GM12878 (cell line): Measurements from ENCODE around the gene CTPS1. TPM values are rescaled to one million over a fixed set of nuclear protein-coding genes. Genes with fewer than 3 reads are reported as not detected.
A peak's percentile ranks its signal among the peaks of the same experiment; 100 is the strongest.

Source experiments
- ATAC-seq: fragments of 200-7000 bp; cut with Tn5 transposase; 3 replicates; pipeline ENCODE4 v1.9.1; 2020; ENCODE audit warnings: mild to moderate bottlenecking, moderate library complexity
- BruUV-seq: library from RNA; stranded (reverse); fragments of 400-500 nt; replicated peaks from 2 replicates; lab custom pipeline; 2021; lab: Mats Ljungman, UMichigan
- CTCF ChIA-PET: fragments of 300-600 bp; sonication (Branson Sonifier 250); formaldehyde crosslinking; extraction: SDS; loops from one replicate; lab custom pipeline; 2021; ENCODE audit warnings: inconsistent platforms; lab: Yijun Ruan, JAX
- POLR2A ChIA-PET: fragments of 350-600 bp; formaldehyde crosslinking; extraction: SDS; loops from one replicate; lab custom pipeline; 2021; ENCODE audit warnings: inconsistent platforms; lab: Charles Lee
- RAD21 ChIA-PET: fragments of 300-600 bp; sonication (Branson Sonifier 250); formaldehyde crosslinking; loops from one replicate; lab custom pipeline; 2023; ENCODE audit warnings: antibody characterized with exemption; ENCODE audit not compliant: unreplicated experiment; lab: Charles Lee
- SMC1A ChIA-PET: fragments of 300-600 bp; sonication (Branson Sonifier 250); formaldehyde crosslinking; loops from one replicate; lab custom pipeline; 2023; ENCODE audit not compliant: unreplicated experiment, uncharacterized antibody; lab: Charles Lee
- DNase-seq: peaks from one replicate; pipeline ENCODE4 v3.0.0-alpha.2; 2011; ENCODE audit warnings: low read depth, low spot score
- FAIRE-seq: peaks from 3 replicates; lab custom pipeline; 2011; peaks lifted over from hg19 to GRCh38; lab: Jason Lieb, UNC
- H2AFZ ChIP-seq: 2 replicates; pipeline ENCODE4 v1.6.0; 2011; ENCODE audit warnings: low read depth, low read length, control low read depth; ENCODE audit not compliant: control insufficient read depth
- H3K27ac ChIP-seq: 2 replicates; pipeline ENCODE4 v1.5.1; 2011; ENCODE audit warnings: control low read depth; ENCODE audit not compliant: control insufficient read depth, insufficient read depth
- H3K27me3 ChIP-seq, 2 experiments: replicated peaks in 1 of 2; 2 replicates each; pipeline versions ENCODE4 v1.6.0 to v1.6.1; 2011; ENCODE audit warnings: low read length in 1 of 2; ENCODE audit not compliant: control insufficient read depth in 2 of 2, insufficient read depth in 2 of 2
- H3K36me3 ChIP-seq, 2 experiments: 2 replicates each; pipeline ENCODE4 v1.5.1; 2011; ENCODE audit warnings: low read length in 1 of 2; ENCODE audit not compliant: control insufficient read depth in 2 of 2, insufficient read depth in 2 of 2
- H3K4me1 ChIP-seq: 2 replicates; pipeline ENCODE4 v1.6.1; 2011; ENCODE audit warnings: mild to moderate bottlenecking, low read length, moderate library complexity, mixed read lengths; ENCODE audit not compliant: control insufficient read depth, insufficient read depth
- H3K4me2 ChIP-seq: 2 replicates; pipeline ENCODE4 v1.6.0; 2011; ENCODE audit warnings: control low read depth; ENCODE audit not compliant: control insufficient read depth, insufficient read depth
- H3K4me3 ChIP-seq: fragments of 200-600 bp; sonication (generic); 2 replicates; pipeline ENCODE4 v1.5.1; 2016
- H3K79me2 ChIP-seq: 2 replicates; pipeline ENCODE4 v1.6.0; 2011; ENCODE audit warnings: low read length; ENCODE audit not compliant: control insufficient read depth, insufficient read depth
- H3K9ac ChIP-seq: 2 replicates; pipeline ENCODE4 v1.8.0; 2011; ENCODE audit warnings: low read length, control low read depth, mixed read lengths; ENCODE audit not compliant: control insufficient read depth, insufficient read depth
- H3K9me3 ChIP-seq: replicated peaks from 3 replicates; pipeline ENCODE4 v1.5.1; 2011; ENCODE audit warnings: mild to moderate bottlenecking, low read length; ENCODE audit not compliant: control insufficient read depth, insufficient read depth
- H4K20me1 ChIP-seq: 2 replicates; pipeline ENCODE4 v1.6.0; 2011; ENCODE audit not compliant: control insufficient read depth, insufficient read depth
- DPF2 ChIP-seq: fragments of 450-650 bp; IDR thresholded peaks from 2 replicates; pipeline ENCODE4 v1.6.1; 2017; ENCODE audit warnings: mild to moderate bottlenecking
- EP300 ChIP-seq, 2 experiments: fragments of 150-350 bp in 1 of 2; IDR thresholded peaks; 2 replicates each; pipeline ENCODE4 v1.6.1; 2011 to 2012; ENCODE audit warnings: low read depth in 2 of 2, low read length in 2 of 2, borderline replicate concordance in 1 of 2, improper control_type of control experiment in 1 of 2, inconsistent platforms in 1 of 2; ENCODE audit not compliant: control insufficient read depth in 1 of 2
- MXI1 ChIP-seq: fragments of 150-350 bp; IDR thresholded peaks from 2 replicates; pipeline ENCODE4 v1.6.1; 2011; ENCODE audit warnings: low read depth, mild to moderate bottlenecking, inconsistent platforms, low read length, improper control_type of control experiment
- RAD21 ChIP-seq: IDR thresholded peaks from 2 replicates; pipeline ENCODE4 v1.6.1; 2011; ENCODE audit warnings: mild to moderate bottlenecking, low read depth, low read length, moderate library complexity; ENCODE audit not compliant: insufficient read depth
- SMC3 ChIP-seq: IDR thresholded peaks from 2 replicates; pipeline ENCODE4 v1.6.1; 2011; ENCODE audit warnings: low read length, improper control_type of control experiment, borderline replicate concordance
- SRF ChIP-seq, 2 experiments: IDR thresholded peaks; 2 replicates each; pipeline ENCODE4 v1.6.1; 2011; ENCODE audit warnings: low read depth in 2 of 2, low read length in 2 of 2, mild to moderate bottlenecking in 1 of 2, moderate library complexity in 1 of 2
- ZNF274 ChIP-seq: IDR thresholded peaks from one replicate; pipeline ENCODE4 v1.8.0; 2011; ENCODE audit not compliant: insufficient read length, insufficient read depth
- whole genome bisulfite sequencing: methylation state at CpG from one replicate; pipeline ENCODE4 v1.1.6; 2016; ENCODE audit warnings: low lambda C conversion rate; ENCODE audit not compliant: insufficient replicate concordance, insufficient coverage; ENCODE audit errors: missing lambda C conversion rate; 5-methylcytosine and 5-hydroxymethylcytosine counted together
- in situ Hi-C: fragments of 300-500 bp; cut with MboI; formaldehyde crosslinking; loops from 9 replicates; pipeline ENCODE4 v1.14.3; 2018; ENCODE audit warnings: mixed read lengths
- intact Hi-C: fragments of 100-400 bp; cut with micrococcal nuclease; formaldehyde crosslinking; loops from one replicate; pipeline ENCODE4 v1.14.2; 2022; ENCODE audit not compliant: unreplicated experiment
- polyA plus RNA-seq, 11 experiments: library from polyadenylated mRNA; depleted of rRNA in 4 of 11; unstranded in 6 of 11; stranded (reverse) in 5 of 11; fragments of >200 nt; fragmentation: Nextera tagmentation in 4 of 11; fragmentation: Illumina TruSeq in 1 of 11; extraction: Ambion mirVana in 4 of 11; extraction: Trizol in 1 of 11; gene quantifications; 1 replicate in 1 of 11; 2 replicates in 10 of 11; pipeline versions ENCODE4 v1.2.1 to v1.2.3, GENCODE V29; 2011 to 2016; ENCODE audit warnings: inconsistent platforms in 2 of 11, missing spikeins in 2 of 11, low read depth in 1 of 11
- total RNA-seq, 4 experiments: library from RNA; depleted of rRNA in 3 of 4; stranded (reverse); fragments of >200 nt in 3 of 4; fragmentation: Illumina TruSeq in 1 of 4; extraction: Trizol in 1 of 4; gene quantifications; 2 replicates each; pipeline versions ENCODE4 v1.2.1 to v1.2.3, GENCODE V29; 2013 to 2021
- TF ChIP-seq, protein P1 (sequence below), 3 experiments: IDR thresholded peaks in 2 of 3; conservative IDR thresholded peaks in 1 of 3; 2 replicates each; pipeline ENCODE4 v1.5.1; 2011; ENCODE audit warnings: low read depth in 3 of 3, low read length in 3 of 3, mild to moderate bottlenecking in 3 of 3, control low read depth in 2 of 3, moderate library complexity in 2 of 3, inconsistent platforms in 1 of 3, mixed read lengths in 1 of 3; ENCODE audit not compliant: control insufficient read depth in 2 of 3, insufficient read depth in 1 of 3; ENCODE audit errors: extremely low read depth in 1 of 3

Gene CTPS1
- total and polyA plus RNA-seq, 10 of the 15 experiments (the other 5 are each of a cell fraction or from before 2014, with no cell fraction given) = 27.5 to 106 (median 62.8) TPM

- no peak overlapping the region for H3K9ac ChIP-seq
These were observed 30.6 kb upstream of the CTPS1 start for GRCh38 chr1:40948741-40949443.

More at GRCh38 chr1:40948741-40949443, 30.6 kb upstream of the CTPS1 start:
- no peaks in the 10 kb centered on the region for H3K27me3 ChIP-seq
- no peaks in the 10 kb centered on the region for H3K36me3 ChIP-seq
- 39% methylated on average over 9 of the region's 9 CpGs for WGBS
- no peaks in the 10 kb centered on the region for H4K20me1 ChIP-seq
- no peak overlapping the region for H2AFZ ChIP-seq
- no peaks in the 10 kb centered on the region for H3K79me2 ChIP-seq
- in situ Hi-C loops = no loop called here
- no peaks in the 10 kb centered on the region for H3K9me3 ChIP-seq
- TF ChIP-seq RAD21 (peak; percentile 78), SRF (IDR thresholded peaks at IDR 0.05; ENCODE audit: low read depth in 2 of 2, low read length in 2 of 2) (peak; percentile 42 to 94; a peak in 3 of 4 replicates), DPF2 (no peak), SMC3 (peak; percentile 43; the same call in 1 of the 2 replicates), ZNF274 (no peak), MXI1 (no peak), EP300 (IDR thresholded peaks at IDR 0.05; ENCODE audit: borderline replicate concordance in 1 of 2, control insufficient read depth in 1 of 2, low read depth in 2 of 2, low read length in 2 of 2) (no peak)
- TF ChIP-seq, protein P1, sequence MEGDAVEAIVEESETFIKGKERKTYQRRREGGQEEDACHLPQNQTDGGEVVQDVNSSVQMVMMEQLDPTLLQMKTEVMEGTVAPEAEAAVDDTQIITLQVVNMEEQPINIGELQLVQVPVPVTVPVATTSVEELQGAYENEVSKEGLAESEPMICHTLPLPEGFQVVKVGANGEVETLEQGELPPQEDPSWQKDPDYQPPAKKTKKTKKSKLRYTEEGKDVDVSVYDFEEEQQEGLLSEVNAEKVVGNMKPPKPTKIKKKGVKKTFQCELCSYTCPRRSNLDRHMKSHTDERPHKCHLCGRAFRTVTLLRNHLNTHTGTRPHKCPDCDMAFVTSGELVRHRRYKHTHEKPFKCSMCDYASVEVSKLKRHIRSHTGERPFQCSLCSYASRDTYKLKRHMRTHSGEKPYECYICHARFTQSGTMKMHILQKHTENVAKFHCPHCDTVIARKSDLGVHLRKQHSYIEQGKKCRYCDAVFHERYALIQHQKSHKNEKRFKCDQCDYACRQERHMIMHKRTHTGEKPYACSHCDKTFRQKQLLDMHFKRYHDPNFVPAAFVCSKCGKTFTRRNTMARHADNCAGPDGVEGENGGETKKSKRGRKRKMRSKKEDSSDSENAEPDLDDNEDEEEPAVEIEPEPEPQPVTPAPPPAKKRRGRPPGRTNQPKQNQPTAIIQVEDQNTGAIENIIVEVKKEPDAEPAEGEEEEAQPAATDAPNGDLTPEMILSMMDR (IDR thresholded peaks at IDR 0.05 in 2 of 3, conservative IDR thresholded peaks at IDR 0.05 in 1 of 3; ENCODE audit: control insufficient read depth in 2 of 3, extremely low read depth in 1 of 3, insufficient read depth in 1 of 3, low read depth in 3 of 3, low read length in 3 of 3) = peak; percentile 63 to 76 (median 67)
- no peaks in the 10 kb centered on the region for H3K4me1 ChIP-seq
- RAD21 ChIA-PET = interaction anchor here (0.8 to 6.2 kb wide), 10 partner anchors 14 to 334 kb away, joined by 3 to 53 read pairs (median 4); partner anchors contain the start of gene CITED4
- CTCF ChIA-PET = interaction anchor here (0.6 to 10.1 kb wide), 33 partner anchors 9 to 417 kb away, joined by 3 to 128 read pairs (median 5); partner anchors contain the start of genes CITED4, NFYC and ZNF684
- BruUV-seq = no TSS peak
- peak; percentile 52 for FAIRE-seq
- intact Hi-C loops = no loop called here
- no peak overlapping the region for H3K4me2 ChIP-seq
- ATAC-seq = peak; percentile 81
- no peak overlapping the region for H3K4me3 ChIP-seq
- POLR2A ChIA-PET = interaction anchor here (0.6 to 1.2 kb wide), 3 partner anchors 72 to 283 kb away, joined by 3 to 9 read pairs (median 5); partner anchors contain the start of gene RIMS3
- SMC1A ChIA-PET = interaction anchor here (0.7 to 15.8 kb wide), 9 partner anchors 9 to 417 kb away, joined by 3 to 197 read pairs (median 5); partner anchors contain the start of gene CITED4
- no peak for DNase-seq
- no peak overlapping the region for H3K27ac ChIP-seq
